Fibroblast of skin of abdomen (primary cell): ENCODE data around the gene KITLG.
A peak's percentile ranks its signal among the peaks of the same experiment; 100 is the strongest.
"Not testable (repeated sequence)": the region's sequence is repeated elsewhere in the genome, so short reads cannot be mapped to it uniquely, and the experiment has no call there.

Experiments
- DNase-seq: peaks from one replicate; pipeline ENCODE4 v3.0.0-alpha.2; 2013

The KITLG gene

GRCh38 chr12:88575361-88575970 is 4.8 kb downstream of the KITLG start:
- DNase-seq = no peak

DNA sequence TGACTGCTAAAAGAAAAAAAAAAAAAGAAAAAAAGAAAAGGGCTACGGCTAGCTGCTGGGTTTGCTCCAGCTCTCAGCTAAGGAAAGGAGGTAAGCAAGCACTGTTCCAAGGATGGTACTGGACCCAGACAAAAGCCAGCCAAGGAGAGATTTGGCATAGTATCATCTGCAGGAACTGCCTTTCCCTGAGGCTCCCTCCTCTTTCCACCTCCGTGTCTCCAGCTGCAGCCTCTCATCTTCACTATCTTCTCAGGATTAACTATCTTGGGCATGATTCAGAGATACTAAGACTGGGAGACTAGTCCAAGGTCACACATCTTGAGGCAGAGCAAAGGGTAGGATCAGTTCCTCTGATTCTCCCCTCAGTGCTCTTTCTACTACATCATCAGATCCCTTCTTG is 6.0 kb downstream of the KITLG start:
- no peak for DNase-seq

DNA sequence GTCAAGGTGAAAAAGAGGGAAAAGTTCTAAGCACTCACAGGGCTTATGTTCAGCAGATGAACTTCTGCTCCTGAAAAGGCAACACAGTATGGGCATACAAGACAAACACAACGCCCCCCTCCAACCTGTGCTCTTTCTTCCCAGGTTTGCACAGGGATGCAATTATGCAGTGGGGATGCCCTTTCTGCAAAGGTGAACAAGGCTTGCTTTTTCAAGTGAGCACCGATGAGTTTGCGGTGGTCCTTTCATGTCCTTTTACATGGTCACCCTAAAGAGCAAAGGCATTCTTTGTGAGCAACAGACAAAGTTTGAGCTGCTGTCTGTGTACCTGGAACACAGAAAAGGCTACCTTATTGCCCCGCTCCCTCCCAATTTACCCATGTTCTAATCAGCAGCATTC is 6.7 kb downstream of the KITLG start:
- no peak for DNase-seq

DNA sequence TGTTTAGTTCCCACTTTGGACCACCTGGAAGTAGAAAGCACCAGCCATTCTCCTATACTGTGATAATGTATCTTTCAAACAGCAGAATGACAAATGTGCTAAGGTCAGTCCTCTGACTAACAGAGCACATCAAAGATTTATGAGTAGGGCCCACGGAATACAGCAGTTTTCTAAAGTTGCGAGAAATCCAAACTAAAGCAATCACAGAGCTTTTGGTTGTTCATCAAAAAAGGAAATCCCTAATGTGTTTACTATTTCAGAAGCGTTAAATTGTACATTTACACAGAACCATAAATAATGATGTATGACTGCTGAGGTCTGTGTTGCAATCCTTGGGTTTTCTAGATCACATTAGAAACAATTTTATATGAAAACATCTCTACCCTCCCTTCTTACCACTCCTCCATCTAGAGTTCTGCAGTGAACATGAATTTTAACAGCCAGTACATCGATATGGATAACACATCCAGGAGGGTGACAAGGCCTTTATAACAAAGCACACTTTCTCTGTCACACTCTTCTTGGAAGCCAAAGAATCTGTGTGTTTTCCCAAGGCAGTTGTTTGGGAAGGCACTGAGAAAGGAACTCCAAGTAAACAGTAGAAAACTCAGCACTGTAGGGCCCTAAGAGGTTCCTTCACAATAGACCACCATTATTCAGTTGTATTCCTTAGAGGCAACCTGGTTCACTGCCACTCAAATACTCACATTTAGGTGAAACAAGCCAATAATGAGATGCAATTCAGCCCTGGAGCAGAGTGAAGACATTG is 7.3 kb downstream of the KITLG start:
- DNase-seq = peak; percentile 58

DNA sequence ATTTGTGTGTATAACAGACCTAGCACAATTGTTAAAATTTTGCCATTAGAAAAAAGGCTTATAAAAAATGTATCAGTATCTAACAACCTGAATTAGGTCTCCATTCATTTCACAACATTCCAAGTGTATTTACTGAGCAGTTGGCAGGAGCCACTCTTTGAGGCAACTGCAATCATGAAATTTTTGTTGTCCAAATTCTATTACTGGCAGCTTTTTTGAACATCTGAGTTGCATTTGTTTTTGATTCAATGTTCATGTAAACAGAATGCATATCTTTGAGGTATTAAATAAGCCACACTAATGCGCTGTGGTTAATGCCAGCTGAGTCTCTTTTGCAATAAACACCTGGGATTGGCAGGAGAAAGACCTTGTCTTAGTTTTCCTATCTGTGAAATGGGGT is 8.7 kb downstream of the KITLG start:
- no peak for DNase-seq

DNA sequence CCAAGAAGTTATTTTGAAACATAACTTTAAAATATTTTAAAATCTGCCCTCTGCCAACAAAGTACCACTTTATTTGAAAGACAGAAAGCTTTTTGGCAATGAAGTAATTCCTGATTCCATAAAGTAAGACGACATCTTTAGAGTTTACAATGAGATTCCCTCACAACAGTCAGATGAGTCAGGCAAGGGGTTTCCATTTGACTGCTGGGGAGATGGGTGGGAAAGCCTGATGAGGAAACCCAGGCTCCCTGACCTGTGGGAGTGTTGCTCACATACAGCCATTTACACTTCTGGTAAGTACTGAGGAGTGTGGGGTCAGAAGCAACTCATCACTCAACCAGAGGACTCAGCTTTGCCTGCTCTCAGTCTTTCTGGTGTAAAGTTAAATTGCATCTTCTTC is 10.2 kb downstream of the KITLG start:
- DNase-seq = no peak

DNA sequence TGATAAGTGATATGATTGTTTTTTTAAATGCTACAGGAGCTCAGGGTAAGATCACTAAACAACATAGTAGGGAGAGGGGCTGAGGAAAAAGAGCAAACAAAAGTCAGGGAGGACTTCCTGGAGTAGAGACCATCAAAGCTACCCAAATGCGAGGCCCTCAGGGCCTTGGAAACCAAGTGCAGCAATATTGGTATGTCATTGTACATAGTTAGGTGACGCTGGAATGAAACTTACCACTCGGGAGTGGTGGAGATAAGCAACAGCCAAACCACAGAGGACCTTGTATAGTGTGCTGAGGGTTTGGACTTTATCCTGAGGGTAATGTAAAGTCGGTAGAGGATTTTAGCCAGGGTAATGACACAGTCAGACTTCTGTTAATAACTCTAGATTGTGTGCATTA is 13.8 kb downstream of the KITLG start:
- no peak for DNase-seq

- DNase-seq = peak; percentile 72
Observed at GRCh38 chr12:88562846-88563582, 17.3 kb downstream of the KITLG start.

DNA sequence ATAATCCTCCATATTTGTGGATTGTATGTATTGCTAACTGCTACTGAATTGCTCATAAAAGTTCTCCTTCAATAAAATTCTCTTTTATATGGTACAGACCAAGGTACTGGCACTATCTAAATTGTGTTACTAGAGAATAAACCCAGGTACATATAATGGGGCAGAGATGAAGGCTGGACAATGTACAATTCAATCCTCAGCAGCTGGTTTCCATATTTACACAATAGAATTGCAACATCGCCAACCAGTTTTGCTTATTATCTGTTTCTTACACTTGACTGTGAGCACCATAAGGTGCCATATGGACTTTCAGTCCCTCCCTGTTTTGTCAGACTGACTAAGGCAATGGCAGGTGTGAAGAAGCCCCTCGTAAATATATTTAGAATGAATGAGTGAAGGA is 18.1 kb downstream of the KITLG start:
- DNase-seq = no peak

DNA sequence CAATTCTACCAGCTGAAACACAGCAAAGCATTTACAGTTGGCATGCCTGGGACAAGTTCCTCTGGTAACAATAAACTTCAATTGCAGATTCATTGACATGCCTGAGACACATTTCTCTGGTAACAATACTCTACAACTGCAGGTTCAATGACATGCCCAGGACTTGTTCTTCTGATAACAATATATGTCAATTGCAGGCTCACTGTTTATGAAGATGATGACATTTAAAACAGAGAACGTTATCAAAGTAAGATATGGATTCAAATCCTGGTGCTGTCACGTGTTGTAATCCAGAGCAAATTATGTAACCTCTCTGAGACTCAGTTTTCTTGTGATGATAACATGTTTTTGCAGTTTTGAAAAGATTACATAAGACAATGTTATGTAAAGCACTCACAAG is 20.5 kb downstream of the KITLG start:
- DNase-seq = no peak

DNA sequence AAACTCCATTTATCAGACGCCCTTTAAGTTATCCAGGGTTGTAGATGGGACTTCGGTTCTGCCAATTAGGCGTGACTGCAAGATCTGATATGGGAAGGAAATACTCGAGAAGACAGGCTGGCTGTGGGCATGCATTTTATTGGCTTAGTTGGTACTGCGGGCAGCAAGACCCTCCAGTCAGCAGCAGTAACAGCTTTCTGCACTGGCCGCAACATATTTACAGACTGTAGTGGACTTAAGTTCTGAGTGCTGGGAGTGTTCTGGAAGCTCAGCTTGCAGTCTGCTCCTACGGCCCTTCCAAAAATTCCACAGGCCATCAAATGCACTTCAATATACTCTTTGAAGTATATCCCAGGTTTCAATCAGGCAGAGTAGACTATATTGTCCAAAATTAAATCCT is 21.1 kb downstream of the KITLG start:
- no peak for DNase-seq

- DNase-seq = no peak
Observed at GRCh38 chr12:88558340-88558867, 21.9 kb downstream of the KITLG start.

DNA sequence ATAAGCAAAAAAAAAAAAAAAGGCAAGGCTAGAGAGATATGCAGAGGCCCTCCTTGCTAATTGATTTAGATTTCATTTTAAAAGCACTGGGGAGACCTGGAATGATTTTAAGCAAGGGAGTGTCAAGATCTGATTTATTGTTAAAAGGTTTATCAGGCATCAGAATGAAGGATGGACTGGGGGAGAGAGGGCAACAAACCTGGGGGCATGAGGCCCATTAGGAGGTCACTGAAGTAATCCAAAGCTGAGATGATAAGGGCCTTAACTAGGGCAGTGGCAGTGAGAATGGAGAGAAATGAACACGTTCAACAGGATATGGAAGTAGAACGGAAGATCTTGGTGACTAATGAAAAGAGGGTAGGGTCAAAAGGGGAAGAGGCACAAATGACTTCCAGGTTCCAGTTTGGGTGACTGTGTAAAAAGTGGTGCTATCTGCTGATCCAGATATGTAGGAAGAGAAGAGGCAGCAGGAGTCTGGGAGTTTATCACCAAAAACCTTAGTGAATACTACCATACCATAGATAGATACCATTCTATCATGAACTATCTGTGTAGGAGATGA is 24.0 kb downstream of the KITLG start:
- no peak for DNase-seq

- peak; percentile 84 for DNase-seq
Observed at GRCh38 chr12:88553941-88554658, 26.2 kb downstream of the KITLG start.

DNA sequence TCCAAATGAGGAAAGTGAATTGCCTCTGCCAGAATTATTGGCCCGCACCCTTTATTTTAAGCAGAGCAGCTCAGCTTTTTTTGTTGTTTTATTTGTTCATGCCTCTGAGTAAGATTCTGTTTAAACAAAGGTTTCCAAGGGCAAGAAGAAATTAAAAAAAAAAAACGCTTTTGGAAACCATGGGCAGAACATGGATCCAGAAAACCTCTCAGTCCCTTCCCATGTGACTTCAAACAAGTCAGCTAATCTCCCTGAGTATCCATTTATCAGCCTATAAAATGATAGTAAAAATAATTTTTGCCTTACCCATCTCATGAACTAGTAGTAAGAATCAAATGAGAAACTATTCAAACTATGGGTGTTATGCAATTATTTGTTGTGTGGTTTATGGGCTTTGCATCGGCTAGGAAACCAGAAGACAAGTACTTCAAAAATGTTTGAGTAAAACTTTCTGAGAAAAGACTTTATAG is 27.6 kb downstream of the KITLG start:
- DNase-seq = peak; percentile 71

DNA sequence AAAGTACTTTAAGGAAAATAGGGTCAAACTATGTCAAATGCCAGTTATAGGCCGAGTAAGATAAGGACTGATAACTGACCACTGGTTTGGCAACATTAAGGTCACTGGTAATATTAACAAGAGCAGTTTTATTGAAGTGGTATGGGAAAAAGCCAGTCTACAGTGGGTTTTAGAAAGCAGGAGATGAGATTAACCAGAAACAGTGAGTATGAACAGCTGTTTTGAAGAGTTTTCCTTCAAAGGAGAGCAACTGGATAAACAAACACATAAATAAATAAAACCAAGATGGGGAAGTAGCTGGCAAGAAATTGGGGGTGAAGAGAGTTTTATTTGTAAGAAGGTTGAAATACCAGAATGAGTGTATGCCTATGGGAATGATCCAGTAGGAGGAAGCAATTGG is 30.3 kb downstream of the KITLG start:
- DNase-seq = no peak

DNA sequence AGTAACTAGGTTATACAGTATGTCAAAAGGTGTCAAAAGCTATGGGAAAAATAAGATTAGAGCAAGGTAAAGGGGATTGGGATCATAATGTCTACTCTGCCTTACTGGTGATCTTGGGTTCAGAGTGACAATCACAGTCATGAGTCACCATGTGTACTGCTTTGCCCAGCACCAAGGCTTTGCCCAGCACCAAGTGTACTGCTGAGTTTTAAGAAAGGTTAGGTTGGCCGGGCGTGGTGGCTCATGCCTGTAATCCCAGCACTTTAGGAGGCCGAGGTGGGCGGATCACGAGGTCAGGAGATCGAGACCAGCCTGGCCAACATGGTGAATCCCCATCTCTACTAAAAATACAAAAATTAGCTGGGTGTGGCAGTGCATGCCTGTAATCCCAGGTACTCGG is 32.3 kb downstream of the KITLG start:
- DNase-seq = not testable (repeated sequence)

DNA sequence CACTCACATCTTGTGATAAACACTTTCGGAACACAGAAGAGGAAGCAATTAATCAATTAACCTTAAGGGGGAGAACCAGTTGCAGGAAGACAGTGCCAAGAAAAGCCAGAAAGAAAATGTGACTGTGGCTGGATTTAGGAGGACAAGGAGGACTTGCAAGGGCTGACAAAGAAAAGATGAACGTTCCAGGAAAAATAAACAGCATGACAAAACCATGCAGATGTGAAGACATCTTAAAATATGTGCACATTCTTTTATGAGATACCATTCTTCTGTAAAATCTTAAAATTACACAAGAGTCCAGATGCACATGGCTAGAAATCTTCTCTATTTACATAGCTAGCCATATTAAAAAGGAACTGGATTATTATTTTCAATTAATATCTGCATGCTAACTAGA is 33.4 kb downstream of the KITLG start:
- peak; percentile 65 for DNase-seq

GRCh38 chr12:88546226-88546625 is 34.0 kb downstream of the KITLG start:
- DNase-seq = peak; percentile 37

GRCh38 chr12:88544991-88545980 is 35.0 kb downstream of the KITLG start:
- DNase-seq = peak; percentile 74

DNA sequence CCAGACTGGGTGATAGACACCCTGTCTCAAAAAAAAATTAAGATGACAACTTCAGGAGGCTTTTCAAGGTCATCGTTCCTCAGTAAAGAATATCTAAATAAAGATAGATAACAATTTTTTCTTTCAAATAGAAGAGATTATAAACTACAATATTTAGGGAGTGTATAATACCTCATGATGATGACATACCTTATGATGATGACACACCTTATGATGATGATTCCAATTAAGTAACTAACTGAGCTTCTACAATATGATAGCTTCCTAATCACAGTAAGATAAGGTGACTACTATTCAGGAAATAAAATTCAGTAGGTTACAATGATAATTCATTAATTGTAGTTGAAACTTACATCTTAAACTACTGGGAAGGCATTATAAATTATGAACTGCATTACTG is 40.4 kb downstream of the KITLG start:
- DNase-seq = no peak
